ENCODE measurements around the gene CEP76. TPM values are rescaled to one million over a fixed set of nuclear protein-coding genes. Genes with fewer than 3 reads are reported as not detected.
A peak's percentile ranks its signal among the peaks of the same experiment; 100 is the strongest.

Gene CEP76
- total RNA-seq, 1 donor from 2014 or later = 9.5 TPM

GRCh38 chr18:12726774-12727550, 24.4 kb upstream of the CEP76 start:
- Mint-ChIP-seq H3K4me3 (ENCODE audit: unreplicated experiment) (no peak overlapping the region), H3K4me1 (ENCODE audit: low read depth, unreplicated experiment) (peaks cover 3% of the 10 kb centered on the region), H3K27me3 (ENCODE audit: low read depth, unreplicated experiment) (no peaks in the 10 kb centered on the region), H3K27ac (ENCODE audit: unreplicated experiment) (no peak overlapping the region), H3K9me3 (ENCODE audit: unreplicated experiment) (peaks cover 11% of the 10 kb centered on the region), H3K36me3 (ENCODE audit: low read depth, unreplicated experiment) (peaks cover 15% of the 10 kb centered on the region)
- H3K27me3 ChIP-seq (ENCODE audit: insufficient read depth, low read length) = no peaks in the 10 kb centered on the region
- no peaks in the 10 kb centered on the region for H3K9me3 ChIP-seq (ENCODE audit: insufficient read depth, low read depth, low read length)
- H3K79me2 ChIP-seq (ENCODE audit: insufficient read depth, low read length) = no peaks in the 10 kb centered on the region
- H3K36me3 ChIP-seq (ENCODE audit: insufficient read depth, low read length) = peaks cover 18% of the 10 kb centered on the region
- no peak overlapping the region for H2AFZ ChIP-seq (ENCODE audit: low read depth, low read length)
- H3K4me3 ChIP-seq (ENCODE audit: insufficient read depth, low read depth, low read length) = no peak overlapping the region
- FAIRE-seq = peak; percentile 29
- peak; percentile 94 for TF ChIP-seq CTCF (IDR thresholded peaks at IDR 0.05; ENCODE audit: insufficient read depth, low read depth, low read length)
- TF ChIP-seq EZH2 (IDR thresholded peaks at IDR 0.05; ENCODE audit: insufficient read depth, low read length) = no peak
- H3K27ac ChIP-seq (ENCODE audit: low read depth, low read length) = no peak overlapping the region
- H3K9ac ChIP-seq (ENCODE audit: low read length) = no peak overlapping the region
- peak; percentile 27 for DNase-seq (ENCODE audit: low read depth)
- no peak overlapping the region for H3K4me2 ChIP-seq (ENCODE audit: low read length)
- H3K4me1 ChIP-seq (ENCODE audit: insufficient read depth, low read length) = no peaks in the 10 kb centered on the region
- no peaks in the 10 kb centered on the region for H4K20me1 ChIP-seq (ENCODE audit: insufficient read depth, low read length)

- DNase-seq (ENCODE audit: low read depth) (no peak), FAIRE-seq (no peak)
- H3K4me3 ChIP-seq (ENCODE audit: insufficient read depth, low read depth, low read length) = no peak overlapping the region
- Mint-ChIP-seq H3K27me3 (ENCODE audit: low read depth, unreplicated experiment) (no peaks in the 10 kb centered on the region), H3K4me1 (ENCODE audit: low read depth, unreplicated experiment) (peaks cover 5% of the 10 kb centered on the region), H3K36me3 (ENCODE audit: low read depth, unreplicated experiment) (peaks cover 15% of the 10 kb centered on the region), H3K4me3 (ENCODE audit: unreplicated experiment) (no peak overlapping the region), H3K27ac (ENCODE audit: unreplicated experiment) (no peak overlapping the region), H3K9me3 (ENCODE audit: unreplicated experiment) (peaks cover 11% of the 10 kb centered on the region)
- H3K79me2 ChIP-seq (ENCODE audit: insufficient read depth, low read length) = no peaks in the 10 kb centered on the region
- no peaks in the 10 kb centered on the region for H3K27me3 ChIP-seq (ENCODE audit: insufficient read depth, low read length)
- no peaks in the 10 kb centered on the region for H4K20me1 ChIP-seq (ENCODE audit: insufficient read depth, low read length)
- H3K4me2 ChIP-seq (ENCODE audit: low read length) = no peak overlapping the region
- no peaks in the 10 kb centered on the region for H3K4me1 ChIP-seq (ENCODE audit: insufficient read depth, low read length)
- H3K36me3 ChIP-seq (ENCODE audit: insufficient read depth, low read length) = peaks cover 22% of the 10 kb centered on the region
- H2AFZ ChIP-seq (ENCODE audit: low read depth, low read length) = no peak overlapping the region
- no peak overlapping the region for H3K27ac ChIP-seq (ENCODE audit: low read depth, low read length)
- TF ChIP-seq EZH2 (IDR thresholded peaks at IDR 0.05; ENCODE audit: insufficient read depth, low read length) (no peak), CTCF (IDR thresholded peaks at IDR 0.05; ENCODE audit: insufficient read depth, low read depth, low read length) (no peak)
- H3K9me3 ChIP-seq (ENCODE audit: insufficient read depth, low read depth, low read length) = no peaks in the 10 kb centered on the region
- H3K9ac ChIP-seq (ENCODE audit: low read length) = no peak overlapping the region
Measured at GRCh38 chr18:12726331-12726730, 23.8 kb upstream of the CEP76 start.

GRCh38 chr18:12722731-12723130, 20.2 kb upstream of the CEP76 start:
- Histone ChIP-seq H4K20me1 (ENCODE audit: insufficient read depth, low read length) (no peaks in the 10 kb centered on the region), H3K4me1 (ENCODE audit: insufficient read depth, low read length) (no peaks in the 10 kb centered on the region), H3K4me3 (ENCODE audit: insufficient read depth, low read depth, low read length) (no peak overlapping the region), H3K27ac (ENCODE audit: low read depth, low read length) (no peak overlapping the region), H3K9me3 (ENCODE audit: insufficient read depth, low read depth, low read length) (no peaks in the 10 kb centered on the region), H3K79me2 (ENCODE audit: insufficient read depth, low read length) (no peaks in the 10 kb centered on the region), H2AFZ (ENCODE audit: low read depth, low read length) (no peak overlapping the region), H3K4me2 (ENCODE audit: low read length) (no peak overlapping the region), H3K9ac (ENCODE audit: low read length) (no peak overlapping the region), H3K36me3 (ENCODE audit: insufficient read depth, low read length) (peaks cover 28% of the 10 kb centered on the region), H3K27me3 (ENCODE audit: insufficient read depth, low read length) (no peaks in the 10 kb centered on the region)
- Mint-ChIP-seq H3K36me3 (ENCODE audit: low read depth, unreplicated experiment) (peaks cover 9% of the 10 kb centered on the region), H3K27ac (ENCODE audit: unreplicated experiment) (no peak overlapping the region), H3K27me3 (ENCODE audit: low read depth, unreplicated experiment) (no peaks in the 10 kb centered on the region), H3K4me1 (ENCODE audit: low read depth, unreplicated experiment) (peaks cover 3% of the 10 kb centered on the region), H3K4me3 (ENCODE audit: unreplicated experiment) (no peak overlapping the region), H3K9me3 (ENCODE audit: unreplicated experiment) (peaks cover 3% of the 10 kb centered on the region)
- DNase-seq (ENCODE audit: low read depth) = no peak
- TF ChIP-seq CTCF (IDR thresholded peaks at IDR 0.05; ENCODE audit: insufficient read depth, low read depth, low read length) (no peak), EZH2 (IDR thresholded peaks at IDR 0.05; ENCODE audit: insufficient read depth, low read length) (no peak)
- no peak for FAIRE-seq
